SK-N-SH (cell line): Measurements from ENCODE around the gene CNNM3.

Source experiments
- EZH2phosphoT487 ChIP-seq: fragments of 200-600 bp; sonication (generic); IDR thresholded peaks from 2 replicates; pipeline ENCODE4 v1.6.1; 2017; ENCODE audit warnings: low read depth, mixed run types, mild to moderate bottlenecking, antibody characterized with exemption, moderate library complexity, borderline replicate concordance
- NRF1 ChIP-seq: IDR thresholded peaks from 2 replicates; pipeline ENCODE4 v1.6.1; 2012; ENCODE audit warnings: low read depth, mild to moderate bottlenecking, low read length
- TCF12 ChIP-seq: IDR thresholded peaks from 2 replicates; pipeline ENCODE4 v1.4.0; 2012
- YY1 ChIP-seq: IDR thresholded peaks from 2 replicates; pipeline ENCODE4 v1.4.0; 2012; ENCODE audit warnings: low read depth, mild to moderate bottlenecking
- TF ChIP-seq, protein P1 (sequence below): fragments of 200-600 bp; sonication (generic); IDR thresholded peaks from 2 replicates; pipeline ENCODE4 v1.6.1; 2017; ENCODE audit warnings: antibody characterized with exemption, mild to moderate bottlenecking, moderate library complexity
- TF ChIP-seq, protein P2 (sequence below): IDR thresholded peaks from 2 replicates; pipeline ENCODE4 v1.6.1; 2012; ENCODE audit warnings: mild to moderate bottlenecking, low read depth, low read length, moderate library complexity

DNA sequence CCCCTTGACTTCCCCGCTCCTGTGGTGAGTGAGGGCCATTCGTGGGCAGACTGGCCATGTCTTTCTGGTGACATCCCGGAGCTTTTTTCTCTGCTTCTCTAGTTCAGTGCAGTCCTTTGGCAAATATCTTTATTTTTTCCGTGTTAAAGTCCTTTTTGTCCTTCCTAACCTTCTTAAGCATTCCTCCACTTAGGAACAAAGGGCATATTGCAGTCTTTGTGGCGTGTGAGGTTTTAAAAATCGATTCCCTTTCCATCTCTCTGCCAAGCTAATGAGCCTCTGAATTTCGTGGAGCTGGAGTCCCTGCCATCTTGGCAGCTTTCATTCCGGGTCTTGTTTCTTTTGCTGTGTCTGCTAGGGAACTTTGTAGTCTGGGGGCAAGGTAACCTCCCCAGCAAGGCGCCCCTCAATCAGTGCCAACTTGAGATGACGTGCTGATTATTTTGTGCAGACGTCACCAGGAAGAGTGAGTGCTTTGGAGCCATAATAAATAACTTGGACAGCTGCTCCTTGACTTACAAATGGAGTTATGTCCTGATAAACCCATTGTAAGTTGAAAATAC, 5.1 kb downstream of the CNNM3 start:
- TF ChIP-seq, protein P1, sequence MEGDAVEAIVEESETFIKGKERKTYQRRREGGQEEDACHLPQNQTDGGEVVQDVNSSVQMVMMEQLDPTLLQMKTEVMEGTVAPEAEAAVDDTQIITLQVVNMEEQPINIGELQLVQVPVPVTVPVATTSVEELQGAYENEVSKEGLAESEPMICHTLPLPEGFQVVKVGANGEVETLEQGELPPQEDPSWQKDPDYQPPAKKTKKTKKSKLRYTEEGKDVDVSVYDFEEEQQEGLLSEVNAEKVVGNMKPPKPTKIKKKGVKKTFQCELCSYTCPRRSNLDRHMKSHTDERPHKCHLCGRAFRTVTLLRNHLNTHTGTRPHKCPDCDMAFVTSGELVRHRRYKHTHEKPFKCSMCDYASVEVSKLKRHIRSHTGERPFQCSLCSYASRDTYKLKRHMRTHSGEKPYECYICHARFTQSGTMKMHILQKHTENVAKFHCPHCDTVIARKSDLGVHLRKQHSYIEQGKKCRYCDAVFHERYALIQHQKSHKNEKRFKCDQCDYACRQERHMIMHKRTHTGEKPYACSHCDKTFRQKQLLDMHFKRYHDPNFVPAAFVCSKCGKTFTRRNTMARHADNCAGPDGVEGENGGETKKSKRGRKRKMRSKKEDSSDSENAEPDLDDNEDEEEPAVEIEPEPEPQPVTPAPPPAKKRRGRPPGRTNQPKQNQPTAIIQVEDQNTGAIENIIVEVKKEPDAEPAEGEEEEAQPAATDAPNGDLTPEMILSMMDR, result no peak
- TF ChIP-seq YY1 (no peak), EZH2phosphoT487 (no peak), TCF12 (no peak), NRF1 (no peak)
- TF ChIP-seq, protein P2, sequence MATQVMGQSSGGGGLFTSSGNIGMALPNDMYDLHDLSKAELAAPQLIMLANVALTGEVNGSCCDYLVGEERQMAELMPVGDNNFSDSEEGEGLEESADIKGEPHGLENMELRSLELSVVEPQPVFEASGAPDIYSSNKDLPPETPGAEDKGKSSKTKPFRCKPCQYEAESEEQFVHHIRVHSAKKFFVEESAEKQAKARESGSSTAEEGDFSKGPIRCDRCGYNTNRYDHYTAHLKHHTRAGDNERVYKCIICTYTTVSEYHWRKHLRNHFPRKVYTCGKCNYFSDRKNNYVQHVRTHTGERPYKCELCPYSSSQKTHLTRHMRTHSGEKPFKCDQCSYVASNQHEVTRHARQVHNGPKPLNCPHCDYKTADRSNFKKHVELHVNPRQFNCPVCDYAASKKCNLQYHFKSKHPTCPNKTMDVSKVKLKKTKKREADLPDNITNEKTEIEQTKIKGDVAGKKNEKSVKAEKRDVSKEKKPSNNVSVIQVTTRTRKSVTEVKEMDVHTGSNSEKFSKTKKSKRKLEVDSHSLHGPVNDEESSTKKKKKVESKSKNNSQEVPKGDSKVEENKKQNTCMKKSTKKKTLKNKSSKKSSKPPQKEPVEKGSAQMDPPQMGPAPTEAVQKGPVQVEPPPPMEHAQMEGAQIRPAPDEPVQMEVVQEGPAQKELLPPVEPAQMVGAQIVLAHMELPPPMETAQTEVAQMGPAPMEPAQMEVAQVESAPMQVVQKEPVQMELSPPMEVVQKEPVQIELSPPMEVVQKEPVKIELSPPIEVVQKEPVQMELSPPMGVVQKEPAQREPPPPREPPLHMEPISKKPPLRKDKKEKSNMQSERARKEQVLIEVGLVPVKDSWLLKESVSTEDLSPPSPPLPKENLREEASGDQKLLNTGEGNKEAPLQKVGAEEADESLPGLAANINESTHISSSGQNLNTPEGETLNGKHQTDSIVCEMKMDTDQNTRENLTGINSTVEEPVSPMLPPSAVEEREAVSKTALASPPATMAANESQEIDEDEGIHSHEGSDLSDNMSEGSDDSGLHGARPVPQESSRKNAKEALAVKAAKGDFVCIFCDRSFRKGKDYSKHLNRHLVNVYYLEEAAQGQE, result no peak
